ENCODE measurements around the gene RNU4-1.

GRCh38 chr12:120267736-120268135 is 25.3 kb downstream of the RNU4-1 start:
- TF ChIP-seq, protein P1, sequence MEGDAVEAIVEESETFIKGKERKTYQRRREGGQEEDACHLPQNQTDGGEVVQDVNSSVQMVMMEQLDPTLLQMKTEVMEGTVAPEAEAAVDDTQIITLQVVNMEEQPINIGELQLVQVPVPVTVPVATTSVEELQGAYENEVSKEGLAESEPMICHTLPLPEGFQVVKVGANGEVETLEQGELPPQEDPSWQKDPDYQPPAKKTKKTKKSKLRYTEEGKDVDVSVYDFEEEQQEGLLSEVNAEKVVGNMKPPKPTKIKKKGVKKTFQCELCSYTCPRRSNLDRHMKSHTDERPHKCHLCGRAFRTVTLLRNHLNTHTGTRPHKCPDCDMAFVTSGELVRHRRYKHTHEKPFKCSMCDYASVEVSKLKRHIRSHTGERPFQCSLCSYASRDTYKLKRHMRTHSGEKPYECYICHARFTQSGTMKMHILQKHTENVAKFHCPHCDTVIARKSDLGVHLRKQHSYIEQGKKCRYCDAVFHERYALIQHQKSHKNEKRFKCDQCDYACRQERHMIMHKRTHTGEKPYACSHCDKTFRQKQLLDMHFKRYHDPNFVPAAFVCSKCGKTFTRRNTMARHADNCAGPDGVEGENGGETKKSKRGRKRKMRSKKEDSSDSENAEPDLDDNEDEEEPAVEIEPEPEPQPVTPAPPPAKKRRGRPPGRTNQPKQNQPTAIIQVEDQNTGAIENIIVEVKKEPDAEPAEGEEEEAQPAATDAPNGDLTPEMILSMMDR (IDR thresholded peaks at IDR 0.05; ENCODE audit: low read length): no peak
- TF ChIP-seq EZH2phosphoT487 (IDR thresholded peaks at IDR 0.05; ENCODE audit: low read length): no peak
- TF ChIP-seq EZH2 (optimal IDR thresholded peaks at IDR 0.05; ENCODE audit: low read depth, low read length): no peak
